GM18519 (cell line): ENCODE measurements around the gene SLC2A9.
"Not testable (repeated sequence)": the region's sequence is repeated elsewhere in the genome, so short reads cannot be mapped to it uniquely, and the experiment has no call there.

ENCODE experiments used
- ATAC-seq: cut with Tn5 transposase; IDR thresholded peaks from one replicate; pipeline ENCODE4 v1.9.1; 2021; ENCODE audit warnings: mild to moderate bottlenecking, moderate library complexity; ENCODE audit not compliant: unreplicated experiment, low FRiP score

The SLC2A9 gene

GRCh38 chr4:9933956-9934355, 87.3 kb downstream of the SLC2A9 start:
- no peak for ATAC-seq

GRCh38 chr4:9933184-9933583, 88.1 kb downstream of the SLC2A9 start:
- ATAC-seq = no peak

DNA sequence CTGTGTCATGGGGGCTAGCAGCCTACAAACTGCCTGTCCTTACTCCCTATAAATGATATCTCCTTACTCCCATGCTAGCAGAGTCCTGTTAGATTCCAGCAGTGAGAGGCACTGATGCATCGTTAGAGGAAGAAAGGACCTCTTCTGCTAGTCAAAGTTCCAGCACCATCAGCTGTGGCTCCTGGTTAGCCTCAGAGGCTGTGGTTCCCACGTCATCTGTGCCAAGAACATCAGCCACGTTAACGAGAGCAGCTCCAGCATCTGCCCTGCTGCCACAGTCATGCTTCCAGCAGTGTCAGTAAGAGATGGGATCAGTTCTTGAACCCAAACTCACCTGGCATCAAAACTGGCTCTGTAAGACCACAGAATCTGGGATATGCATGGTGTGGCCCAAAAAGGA, 88.5 kb downstream of the SLC2A9 start:
- no peak for ATAC-seq

DNA sequence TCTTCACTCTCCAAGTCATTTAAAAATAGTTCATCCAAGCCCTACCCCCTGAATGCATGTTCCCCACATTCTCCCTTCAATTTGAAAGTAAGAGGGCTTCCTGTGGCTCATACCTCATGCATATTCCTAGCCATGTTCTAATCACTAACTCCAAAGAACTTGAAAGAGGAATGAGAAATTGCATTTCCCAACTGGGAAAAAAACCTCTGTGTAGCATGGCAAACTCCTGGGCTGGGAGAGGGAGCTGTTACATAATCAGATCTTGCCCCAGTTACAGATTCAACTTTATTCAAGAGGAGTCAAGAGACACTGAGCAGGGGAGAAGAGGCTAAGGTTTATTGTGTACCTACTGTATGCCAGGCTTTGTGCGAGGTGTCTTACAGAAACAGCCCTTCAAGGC, 90.2 kb downstream of the SLC2A9 start:
- no peak for ATAC-seq

DNA sequence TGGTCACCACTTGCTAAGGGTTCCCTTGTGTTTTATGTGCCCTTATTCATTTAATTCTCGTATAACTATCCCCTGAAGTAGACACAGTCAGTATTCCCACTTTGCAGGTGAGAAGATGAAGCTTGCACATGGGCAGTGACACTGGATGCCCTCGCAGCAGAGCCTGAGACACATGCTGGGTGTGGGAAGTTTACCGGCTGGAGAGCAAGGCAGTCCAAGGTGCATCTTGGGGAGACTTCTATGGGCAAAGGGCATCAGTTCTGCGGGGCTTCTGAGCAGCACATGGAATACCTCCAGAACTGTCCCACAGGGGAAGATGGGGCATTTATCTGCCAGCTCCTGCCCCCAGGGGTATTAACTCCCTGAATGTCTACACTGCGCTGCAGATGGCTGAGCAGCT, 92.2 kb downstream of the SLC2A9 start:
- no peak for ATAC-seq

DNA sequence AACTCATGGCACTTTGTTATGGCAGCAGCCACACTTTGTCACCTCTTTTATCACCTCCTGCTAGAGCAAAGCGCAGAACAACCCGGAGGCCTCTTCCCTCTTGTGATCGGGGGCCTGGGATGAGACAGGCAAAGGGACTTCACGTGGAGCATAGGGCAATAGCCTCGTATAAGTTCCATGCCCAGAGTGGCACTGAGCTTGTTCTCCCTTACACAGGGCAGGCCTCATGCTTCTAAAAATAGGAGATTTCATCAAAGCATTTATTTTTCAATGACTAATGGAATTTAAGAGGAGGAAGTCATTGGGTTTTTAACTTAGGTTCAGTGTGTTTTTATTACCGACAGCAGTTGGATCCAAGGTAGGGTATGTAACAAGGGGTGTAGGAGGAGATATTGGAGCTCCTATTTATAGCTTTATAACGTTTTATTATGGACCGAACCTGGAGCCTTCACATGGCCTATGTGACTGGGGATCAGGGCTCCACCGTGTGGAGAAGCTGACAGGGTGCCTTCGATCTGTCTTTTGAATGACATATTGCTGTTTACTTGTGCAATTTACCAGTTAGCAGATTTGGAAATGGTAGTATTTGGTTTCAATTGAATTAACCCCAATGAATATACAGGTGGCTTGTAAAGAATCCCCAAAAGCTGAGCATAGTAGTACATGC, 93.8 kb downstream of the SLC2A9 start:
- ATAC-seq = no peak

- no peak for ATAC-seq
Observed at GRCh38 chr4:9926586-9926985, 94.7 kb downstream of the SLC2A9 start.

DNA sequence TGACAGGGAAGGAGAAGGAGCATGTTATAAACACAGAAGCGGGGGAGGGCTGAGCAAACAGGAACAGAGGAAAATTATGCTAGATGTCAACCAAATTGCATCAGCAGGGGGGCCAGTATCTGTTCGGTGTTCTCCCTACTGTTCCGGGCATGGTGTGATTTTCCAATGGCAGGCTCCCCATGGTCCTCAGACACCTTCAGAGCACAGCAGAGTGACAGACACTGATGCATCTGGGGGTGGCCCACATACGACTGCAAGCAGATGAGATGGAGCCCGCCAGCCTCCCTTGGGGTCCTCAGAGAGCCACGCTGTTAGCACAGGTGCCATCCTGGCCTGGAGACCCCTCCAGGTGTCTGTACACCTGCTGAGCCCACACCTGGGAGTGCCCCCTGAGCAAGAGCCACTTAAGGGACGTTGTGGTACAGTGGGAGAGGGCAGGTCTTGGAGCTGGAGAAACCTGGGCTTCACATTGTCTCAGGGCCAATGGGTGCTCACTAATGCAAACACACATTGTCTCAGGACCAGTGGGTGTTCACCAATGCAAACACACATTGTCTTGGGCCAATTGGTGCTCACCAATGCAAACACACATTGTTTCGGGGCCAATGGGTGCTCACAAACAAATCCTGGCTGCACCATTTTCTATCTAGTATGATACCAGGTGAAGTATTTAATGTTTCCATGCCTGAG, 95.4 kb downstream of the SLC2A9 start:
- ATAC-seq = no peak

DNA sequence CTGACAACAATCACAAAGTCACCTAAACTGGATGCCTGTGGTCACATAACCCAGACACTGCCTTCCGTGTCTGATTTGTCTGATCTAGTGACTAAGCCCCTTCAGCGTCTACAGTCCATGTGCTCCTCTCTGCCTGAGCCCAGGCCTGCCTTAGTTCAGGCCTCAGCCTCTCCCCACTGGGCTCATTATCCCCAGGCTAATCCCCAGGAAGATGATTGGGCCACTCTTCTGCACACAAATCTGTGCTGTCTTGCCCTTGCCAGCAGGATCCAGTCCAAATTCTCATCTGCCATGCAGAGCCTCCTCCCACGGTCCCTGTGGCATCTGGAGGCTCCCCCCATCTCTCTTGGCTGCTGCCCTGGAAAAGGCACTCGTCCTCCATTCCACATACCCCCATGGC, 96.5 kb downstream of the SLC2A9 start:
- ATAC-seq = no peak

DNA sequence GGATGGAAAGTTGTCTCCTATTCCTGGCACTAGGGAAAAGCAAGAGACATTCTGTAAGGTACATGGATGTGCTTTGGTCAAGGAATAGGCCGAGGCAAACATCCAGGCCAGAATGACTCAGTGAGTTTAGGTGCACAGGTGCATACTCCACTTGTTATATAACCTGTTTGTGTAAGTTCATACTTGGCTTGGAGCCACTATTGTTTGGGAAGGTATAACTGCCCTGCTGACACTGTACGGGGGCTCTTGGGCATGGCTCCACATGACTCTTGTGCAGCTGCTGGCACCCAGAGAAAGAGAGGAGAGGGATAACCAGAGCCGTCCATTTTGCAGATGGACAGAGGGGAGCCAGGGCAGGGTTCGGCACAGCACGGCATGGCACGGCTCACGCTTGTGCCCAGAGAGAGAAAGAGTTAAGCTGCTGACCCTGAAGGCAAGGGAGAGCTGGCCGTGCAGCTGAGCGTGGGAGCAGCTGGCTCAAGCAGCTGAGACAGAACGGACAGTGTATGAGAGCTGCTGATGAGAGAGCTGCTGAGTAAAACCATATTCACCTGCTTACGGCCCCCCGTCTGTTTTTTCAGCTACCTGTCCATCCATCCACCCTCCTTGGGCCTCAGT, 98.0 kb downstream of the SLC2A9 start:
- ATAC-seq = no peak

- no peak for ATAC-seq
Observed at GRCh38 chr4:9921326-9921725, 100.0 kb downstream of the SLC2A9 start.

GRCh38 chr4:9920029-9920428, 101.3 kb downstream of the SLC2A9 start:
- no peak for ATAC-seq

DNA sequence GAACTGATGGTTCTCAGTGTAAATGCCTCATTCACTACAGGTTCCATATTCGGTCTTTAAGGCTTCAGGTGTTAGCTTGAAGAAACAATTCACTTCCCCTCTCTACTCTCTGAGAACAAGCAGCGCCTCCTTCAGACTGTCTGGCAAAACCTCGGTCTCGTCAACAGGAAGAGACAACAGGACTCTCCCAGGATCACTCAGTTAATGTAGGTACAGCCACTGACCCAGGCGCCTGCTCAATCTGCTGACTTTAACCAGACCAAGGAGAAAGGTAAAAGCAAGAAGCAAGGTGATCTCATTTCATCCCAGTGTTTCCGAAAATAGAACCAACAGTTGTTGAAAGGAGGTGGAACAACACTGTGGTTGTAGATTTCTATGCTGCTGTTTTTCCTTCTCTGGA, 102.2 kb downstream of the SLC2A9 start:
- no peak for ATAC-seq

DNA sequence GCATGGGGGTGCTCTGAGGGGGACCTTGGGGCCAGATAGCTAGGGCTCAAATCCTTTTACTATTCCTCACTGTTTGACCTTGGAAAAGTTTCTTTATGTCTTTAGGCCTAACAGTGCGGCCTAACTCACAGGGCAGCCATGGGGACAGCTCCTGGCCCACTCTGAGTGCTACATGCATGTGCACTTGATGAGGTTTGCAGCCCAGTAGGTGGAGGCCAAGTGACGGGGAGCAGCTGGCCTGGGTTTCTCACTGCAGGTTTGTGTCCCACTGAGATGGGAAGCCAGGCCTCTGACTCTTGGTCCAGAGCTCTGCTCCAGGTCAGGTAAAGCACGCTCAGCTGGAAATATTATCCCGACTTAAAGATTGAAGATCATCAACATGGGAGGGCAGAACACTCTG, 102.8 kb downstream of the SLC2A9 start:
- ATAC-seq = no peak

DNA sequence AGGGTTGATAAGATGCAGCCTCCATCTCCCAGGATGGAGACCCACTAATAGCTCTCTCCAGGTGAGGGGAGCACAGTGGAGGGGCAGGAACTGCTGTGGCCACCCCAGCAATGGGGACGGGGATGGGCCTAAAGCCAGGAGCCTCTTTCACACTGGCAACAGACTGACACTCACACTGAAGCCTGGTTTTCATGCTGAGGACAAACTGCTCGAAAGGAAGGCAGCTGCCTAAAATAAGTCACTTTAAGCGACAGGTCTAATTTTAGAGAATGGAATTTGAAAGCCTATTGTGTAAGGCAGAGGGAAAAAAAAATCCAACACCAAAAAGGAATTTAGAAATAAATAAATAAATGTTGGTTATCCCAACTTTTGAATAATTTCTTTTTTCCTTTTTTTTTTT, 104.4 kb downstream of the SLC2A9 start:
- no peak for ATAC-seq

DNA sequence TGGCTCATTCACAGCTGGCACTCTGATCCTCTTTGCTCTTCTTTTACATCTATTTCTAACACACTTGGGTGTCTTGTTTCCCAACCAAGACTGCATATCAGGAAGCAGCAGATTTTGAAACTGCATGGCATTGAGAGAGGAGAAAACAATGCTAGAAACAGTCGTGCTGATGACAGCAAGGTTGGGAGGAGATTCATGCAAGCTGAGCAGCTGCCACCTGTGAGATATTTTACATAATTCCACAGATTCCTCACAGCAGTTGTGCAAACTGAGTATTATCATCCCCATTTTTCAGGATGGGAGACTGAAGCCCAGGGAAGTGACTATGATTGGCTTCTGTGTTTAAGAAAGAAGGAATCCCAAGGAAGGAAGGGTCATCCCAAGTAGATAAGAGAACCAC, 105.0 kb downstream of the SLC2A9 start:
- no peak for ATAC-seq

DNA sequence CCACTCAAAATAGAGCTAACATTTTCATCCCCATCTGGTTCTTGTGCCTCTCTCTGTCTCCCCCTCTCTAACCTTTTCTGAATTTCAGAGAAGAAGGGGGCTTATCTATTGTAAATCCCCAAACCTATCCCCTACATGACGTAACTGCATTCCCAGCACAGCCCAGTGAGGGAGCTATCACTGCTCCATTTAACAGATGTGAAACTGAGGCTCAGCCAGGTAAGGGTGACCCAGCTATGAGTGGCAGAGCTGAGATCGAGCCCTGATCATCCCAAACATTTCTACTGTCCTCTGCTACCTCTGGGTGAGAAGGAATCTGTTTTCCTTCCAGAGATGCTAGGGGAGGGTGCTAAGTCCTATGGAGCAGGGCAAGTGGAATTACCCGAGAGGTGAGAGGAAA, 107.5 kb downstream of the SLC2A9 start:
- ATAC-seq = no peak

DNA sequence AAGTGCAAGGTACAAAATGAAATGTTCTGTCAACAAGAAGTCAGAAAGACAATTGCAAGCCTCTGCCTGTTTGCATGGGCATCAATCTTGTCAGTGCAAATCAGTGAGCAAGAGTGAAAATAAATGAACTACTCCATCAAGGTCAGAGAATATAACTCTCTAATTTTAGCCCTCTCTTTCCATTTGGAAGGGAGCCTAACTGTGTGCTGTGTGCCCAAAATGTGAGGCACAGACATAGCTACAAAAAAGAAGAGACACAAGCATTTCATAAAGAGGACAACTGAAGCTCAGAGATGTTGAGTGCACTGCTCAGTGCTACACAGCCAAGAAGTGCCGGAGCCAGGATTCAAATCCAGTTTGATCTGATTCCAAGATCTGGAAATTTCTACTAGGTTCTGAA, 114.3 kb downstream of the SLC2A9 start:
- ATAC-seq = no peak

- no peak for ATAC-seq
Observed at GRCh38 chr4:9904976-9905587, 116.2 kb downstream of the SLC2A9 start.

GRCh38 chr4:9903317-9903716, 118.0 kb downstream of the SLC2A9 start:
- ATAC-seq = no peak

- no peak for ATAC-seq
Observed at GRCh38 chr4:9901257-9901656, 120.0 kb downstream of the SLC2A9 start.

DNA sequence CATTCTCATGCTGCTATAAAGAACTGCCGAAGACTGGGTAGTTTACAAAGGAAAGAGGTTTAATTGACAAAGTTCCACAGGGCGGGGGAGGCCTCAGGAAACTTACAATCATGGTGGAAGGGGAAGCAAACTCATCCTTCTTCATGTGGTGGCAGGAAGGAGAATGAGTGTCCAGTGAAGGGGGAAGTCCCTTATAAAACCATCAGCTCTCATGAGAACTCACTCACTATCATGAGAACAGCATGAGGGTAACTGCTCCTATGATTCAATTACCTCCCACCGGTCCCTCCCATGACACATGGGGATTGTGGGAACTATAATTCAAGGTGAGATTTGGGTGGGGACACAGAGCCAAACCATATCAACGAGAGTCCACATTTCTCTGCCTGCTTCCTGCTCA, 120.7 kb downstream of the SLC2A9 start:
- not testable (repeated sequence) for ATAC-seq
